ENCODE measurements around the gene GPSM3. TPM values are rescaled to one million over a fixed set of nuclear protein-coding genes. Genes with fewer than 3 reads are reported as not detected.

GPSM3 gene
- total and polyA plus RNA-seq, 5 donors from 2014 or later: 82.4 to 202 (median 103) TPM

DNA sequence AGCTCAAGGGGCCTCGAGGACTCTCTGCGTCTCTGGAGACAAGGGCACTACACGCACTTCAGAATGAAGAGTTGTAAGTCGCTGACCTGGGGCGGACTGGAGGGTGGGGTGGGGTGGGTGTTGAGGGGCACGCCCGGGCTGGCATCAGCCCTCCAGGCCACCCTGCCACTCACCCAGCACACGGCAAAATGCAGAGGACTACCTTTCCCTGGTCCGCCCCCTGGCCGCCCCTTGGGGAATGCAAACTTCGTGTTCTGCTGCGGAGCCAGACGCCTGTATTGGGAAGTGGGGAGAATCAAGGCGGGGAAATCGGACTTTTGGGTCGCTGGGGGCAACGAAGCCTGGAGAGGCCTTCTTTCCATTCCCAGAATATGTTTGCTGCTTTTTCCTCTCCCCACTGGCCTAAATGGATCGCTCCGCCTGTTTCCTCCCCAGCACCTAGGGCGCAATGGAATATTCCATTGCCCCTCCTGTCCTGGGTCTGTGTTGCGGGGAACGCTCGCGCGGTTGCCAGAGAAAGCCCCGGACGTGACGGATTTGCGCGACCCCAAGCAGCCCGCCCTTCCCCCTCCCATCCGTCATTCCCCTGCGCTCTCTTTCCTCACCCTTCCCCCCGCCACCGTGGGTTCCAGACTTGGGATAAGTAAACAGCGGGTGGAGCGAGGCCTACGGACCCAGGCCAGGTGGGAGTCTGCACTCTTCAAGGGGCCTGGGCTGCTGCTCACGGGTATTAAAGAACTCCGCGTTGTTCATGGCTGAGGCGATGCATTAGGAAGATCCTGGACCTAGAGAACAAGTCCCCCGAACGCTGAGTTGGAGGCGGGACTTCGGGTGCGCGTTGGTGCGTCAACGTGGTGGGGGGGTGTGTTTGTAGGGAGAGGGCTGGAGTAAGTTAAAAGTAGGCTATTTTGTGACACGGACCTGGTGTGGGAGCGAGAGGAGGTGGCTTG is 38.6 kb downstream of the GPSM3 start, which contains the start of gene PPT2:
PPT2 (plus strand) TSS at position 578 of the 950 bp plus-strand sequence. CDS start 454 bp downstream, outside the sequence.
- peak; percentile 48 to 54 for ATAC-seq (ENCODE audit: low read depth in 2 of 2)
- H3K27ac Mint-ChIP-seq: peak within 1 kb of the TSS; percentile 91 to 93 (median 92)
- peaks cover 0 to 3% (median 0%) of the 10 kb centered on the region in 7 donors for H3K9me3 Mint-ChIP-seq
- H3K4me3 ChIP-seq (ENCODE audit: low read depth, low read length): peak within 1 kb of the TSS; percentile 77
- peaks cover 32% of the 10 kb centered on the region for H3K27me3 Mint-ChIP-seq
- DNase-seq: peak; percentile 53 to 85 (median 58)
- peaks cover 7% of the 10 kb centered on the region for H3K36me3 ChIP-seq (ENCODE audit: control insufficient read depth, insufficient read depth, low read length)
- peaks cover 20% of the 10 kb centered on the region for H3K4me1 ChIP-seq (ENCODE audit: control insufficient read depth, insufficient read depth, low read length, poor library complexity, severe bottlenecking)
- H3K27ac ChIP-seq (ENCODE audit: insufficient read depth, low read length, poor library complexity, severe bottlenecking): peak within 1 kb of the TSS; percentile 62
- H3K4me3 Mint-ChIP-seq: peak within 1 kb of the TSS; percentile 91 to 98 (median 94)
- H3K27me3 ChIP-seq (ENCODE audit: control insufficient read depth, insufficient read depth, low read length): peaks cover 2% of the 10 kb centered on the region
- H3K4me1 Mint-ChIP-seq: peaks cover 0 to 62% (median 26%) of the 10 kb centered on the region in 4 donors
- H3K36me3 Mint-ChIP-seq: peaks cover 14% of the 10 kb centered on the region
- H3K9me3 ChIP-seq (ENCODE audit: control insufficient read depth in 2 of 2, low read length in 2 of 2): no peaks in the 10 kb centered on the region

DNA sequence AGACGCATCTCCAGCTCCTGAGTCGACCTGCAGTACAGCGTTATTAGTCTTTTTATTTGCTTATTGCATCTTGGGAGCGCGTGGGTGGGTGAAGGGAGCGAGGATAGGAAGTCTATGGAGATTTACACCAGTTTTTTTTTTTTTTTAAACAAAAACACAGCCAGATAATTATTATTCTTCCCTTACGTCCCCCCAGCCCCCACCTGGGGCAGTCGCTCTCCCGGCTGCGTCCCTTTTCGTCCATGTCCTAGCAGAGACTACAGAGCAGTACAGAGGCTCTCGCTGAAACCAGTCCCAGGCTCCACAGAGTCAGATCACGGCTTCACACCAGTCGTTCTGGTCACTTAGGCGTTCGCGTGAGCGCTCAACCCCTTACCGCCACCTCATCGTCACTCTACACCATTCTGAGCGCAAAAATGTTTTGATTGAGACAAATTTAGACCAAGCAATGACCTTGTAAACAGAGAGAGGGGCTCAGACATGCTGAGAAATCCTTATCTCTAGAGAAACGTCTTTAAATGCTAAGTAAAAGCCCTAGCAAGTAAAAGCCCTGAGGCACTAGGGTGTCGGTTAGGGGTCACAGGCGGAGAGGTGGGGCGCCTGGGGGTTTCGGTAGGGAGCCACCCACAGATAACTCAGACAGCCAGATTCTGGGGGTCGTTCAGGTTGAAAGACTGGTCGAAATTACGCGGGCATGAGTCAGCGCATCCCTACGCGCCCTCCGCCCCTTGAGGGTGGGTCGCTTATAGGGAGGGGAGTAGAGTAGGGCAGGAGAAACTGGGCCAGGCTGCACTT is 39.5 kb downstream of the GPSM3 start:
- Histone ChIP-seq H3K4me3 (ENCODE audit: low read depth, low read length) (no peak overlapping the region), H3K4me1 (ENCODE audit: control insufficient read depth, insufficient read depth, low read length, poor library complexity, severe bottlenecking) (peaks cover 20% of the 10 kb centered on the region), H3K27ac (ENCODE audit: insufficient read depth, low read length, poor library complexity, severe bottlenecking) (no peak overlapping the region), H3K36me3 (ENCODE audit: control insufficient read depth, insufficient read depth, low read length) (peaks cover 6% of the 10 kb centered on the region), H3K9me3 (ENCODE audit: control insufficient read depth in 2 of 2, low read length in 2 of 2) (no peaks in the 10 kb centered on the region), H3K27me3 (ENCODE audit: control insufficient read depth, insufficient read depth, low read length) (peaks cover 2% of the 10 kb centered on the region)
- peaks cover 0 to 71% (median 31%) of the 10 kb centered on the region in 4 donors for H3K4me1 Mint-ChIP-seq
- H3K4me3 Mint-ChIP-seq: peak overlapping the region; percentile 71 to 91 (median 84)
- DNase-seq (no peak), ATAC-seq (ENCODE audit: low read depth in 2 of 2) (no peak)
- peaks cover 0 to 7% (median 0%) of the 10 kb centered on the region in 7 donors for H3K9me3 Mint-ChIP-seq
- peak overlapping the region in 2 of 3 donors; percentile 22 to 74 for H3K27ac Mint-ChIP-seq
- H3K27me3 Mint-ChIP-seq: peaks cover 41% of the 10 kb centered on the region
- peaks cover 7% of the 10 kb centered on the region for H3K36me3 Mint-ChIP-seq

DNA sequence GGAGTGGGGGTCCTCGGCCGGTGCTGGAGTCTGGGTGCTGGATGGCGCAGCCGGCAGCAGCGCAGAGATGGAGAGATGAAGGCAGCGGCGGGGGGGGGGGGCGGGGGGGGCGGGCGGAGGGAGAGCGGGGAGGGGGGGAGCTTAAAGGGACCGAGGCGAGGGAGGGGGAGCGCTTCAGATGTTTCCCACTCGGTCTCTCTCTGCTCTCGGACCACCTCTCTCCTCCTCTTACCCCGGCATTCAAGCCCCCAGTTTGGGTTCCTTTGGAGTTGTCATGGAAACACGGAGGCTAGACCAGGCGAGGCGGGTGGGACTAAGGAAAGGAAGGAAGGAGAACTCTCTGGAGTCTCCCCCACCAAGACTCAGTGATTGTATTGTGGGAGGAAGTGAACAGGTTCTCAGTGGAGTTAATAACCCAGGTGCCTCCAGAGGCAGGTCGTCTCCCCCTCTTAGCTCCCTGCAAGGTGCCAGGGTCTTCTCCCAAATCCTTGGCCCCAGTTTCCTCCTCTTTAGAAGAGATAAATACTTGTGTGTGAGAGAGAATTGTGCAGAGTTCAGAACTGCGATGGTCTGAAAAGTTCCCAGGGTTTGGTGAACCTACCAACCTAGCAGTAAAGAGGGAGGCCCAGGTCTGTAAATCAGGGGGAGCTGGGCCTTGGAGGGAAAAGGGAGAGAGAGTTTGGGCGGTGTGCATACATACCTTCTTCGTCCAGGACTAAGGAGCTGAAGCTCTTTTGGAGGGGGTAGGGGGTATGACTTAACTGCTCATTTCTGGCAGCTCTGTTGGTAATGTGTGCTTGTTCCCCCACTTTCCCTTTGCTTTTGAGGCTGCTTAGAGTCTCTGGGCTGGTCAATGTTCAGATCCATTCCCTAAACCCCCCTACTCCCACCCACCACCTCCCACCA is 40.3 kb downstream of the GPSM3 start, which contains the start of gene PRRT1:
PRRT1 (minus strand) TSS at position 77 of the 906 bp plus-strand sequence. CDS start 112 bp downstream, outside the sequence.
- Histone ChIP-seq H3K27ac (ENCODE audit: insufficient read depth, low read length, poor library complexity, severe bottlenecking) (no peak within 1 kb of the TSS), H3K4me3 (ENCODE audit: low read depth, low read length) (no peak within 1 kb of the TSS), H3K4me1 (ENCODE audit: control insufficient read depth, insufficient read depth, low read length, poor library complexity, severe bottlenecking) (peaks cover 20% of the 10 kb centered on the region), H3K9me3 (ENCODE audit: control insufficient read depth in 2 of 2, low read length in 2 of 2) (no peaks in the 10 kb centered on the region), H3K36me3 (ENCODE audit: control insufficient read depth, insufficient read depth, low read length) (no peaks in the 10 kb centered on the region), H3K27me3 (ENCODE audit: control insufficient read depth, insufficient read depth, low read length) (peaks cover 6% of the 10 kb centered on the region)
- no peak for ATAC-seq (ENCODE audit: low read depth in 2 of 2)
- Mint-ChIP-seq H3K36me3 (no peaks in the 10 kb centered on the region), H3K27me3 (peaks cover 46% of the 10 kb centered on the region), H3K4me3 (peak within 1 kb of the TSS; percentile 71 to 91 (median 79)), H3K27ac (peak within 1 kb of the TSS in 2 of 3 donors; percentile 13 to 22), H3K9me3 (peaks cover 0 to 6% (median 0%) of the 10 kb centered on the region in 7 donors), H3K4me1 (peaks cover 0 to 67% (median 31%) of the 10 kb centered on the region in 4 donors)
- no peak for DNase-seq

DNA sequence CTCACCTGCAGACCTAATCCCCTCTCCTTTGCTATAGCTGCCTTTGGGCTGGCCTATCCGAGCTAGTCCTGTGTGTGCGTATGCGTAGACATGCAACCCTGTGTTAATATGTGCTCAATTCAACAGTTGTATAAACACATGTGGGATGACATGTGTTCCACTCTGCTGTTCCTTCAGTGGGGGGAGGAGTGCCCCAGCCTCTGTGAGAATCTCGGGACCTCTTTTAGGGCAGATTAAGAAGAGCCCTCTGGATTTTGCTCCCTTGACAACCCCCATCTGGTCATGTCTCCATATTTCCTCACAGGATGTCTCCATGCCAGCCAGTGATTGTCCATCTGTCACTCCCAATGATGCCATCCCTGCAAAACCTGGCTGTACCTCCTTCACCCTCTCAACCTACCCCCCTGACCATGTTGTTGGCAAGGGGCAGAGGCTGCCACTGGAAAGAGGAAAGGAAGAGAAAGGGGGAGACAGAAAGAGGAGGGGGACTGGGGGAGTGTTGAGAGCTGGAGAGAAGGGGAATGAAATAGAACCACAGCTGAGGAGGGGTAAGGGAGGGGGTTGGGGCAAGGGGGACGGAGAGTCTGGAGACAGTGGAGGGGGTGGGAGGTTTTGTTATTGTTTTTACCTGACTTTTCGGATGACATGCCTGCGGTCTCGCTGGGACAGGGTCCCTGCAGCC is 41.1 kb downstream of the GPSM3 start:
- H3K9me3 ChIP-seq (ENCODE audit: control insufficient read depth in 2 of 2, low read length in 2 of 2): no peaks in the 10 kb centered on the region
- H3K36me3 Mint-ChIP-seq: no peaks in the 10 kb centered on the region
- H3K36me3 ChIP-seq (ENCODE audit: control insufficient read depth, insufficient read depth, low read length): no peaks in the 10 kb centered on the region
- H3K4me3 ChIP-seq (ENCODE audit: low read depth, low read length): no peak overlapping the region
- H3K4me1 ChIP-seq (ENCODE audit: control insufficient read depth, insufficient read depth, low read length, poor library complexity, severe bottlenecking): peaks cover 20% of the 10 kb centered on the region
- H3K4me3 Mint-ChIP-seq: peak overlapping the region; percentile 40 to 77 (median 67)
- no peak overlapping the region for H3K27ac ChIP-seq (ENCODE audit: insufficient read depth, low read length, poor library complexity, severe bottlenecking)
- ATAC-seq (ENCODE audit: low read depth in 2 of 2): no peak
- H3K27me3 Mint-ChIP-seq: peaks cover 52% of the 10 kb centered on the region
- peak overlapping the region in 2 of 3 donors; percentile 6 to 13 for H3K27ac Mint-ChIP-seq
- DNase-seq: no peak
- H3K27me3 ChIP-seq (ENCODE audit: control insufficient read depth, insufficient read depth, low read length): peaks cover 6% of the 10 kb centered on the region
- H3K9me3 Mint-ChIP-seq: peaks cover 0 to 6% (median under 1%) of the 10 kb centered on the region in 7 donors
- H3K4me1 Mint-ChIP-seq: peaks cover under 1 to 67% (median 32%) of the 10 kb centered on the region in 4 donors

DNA sequence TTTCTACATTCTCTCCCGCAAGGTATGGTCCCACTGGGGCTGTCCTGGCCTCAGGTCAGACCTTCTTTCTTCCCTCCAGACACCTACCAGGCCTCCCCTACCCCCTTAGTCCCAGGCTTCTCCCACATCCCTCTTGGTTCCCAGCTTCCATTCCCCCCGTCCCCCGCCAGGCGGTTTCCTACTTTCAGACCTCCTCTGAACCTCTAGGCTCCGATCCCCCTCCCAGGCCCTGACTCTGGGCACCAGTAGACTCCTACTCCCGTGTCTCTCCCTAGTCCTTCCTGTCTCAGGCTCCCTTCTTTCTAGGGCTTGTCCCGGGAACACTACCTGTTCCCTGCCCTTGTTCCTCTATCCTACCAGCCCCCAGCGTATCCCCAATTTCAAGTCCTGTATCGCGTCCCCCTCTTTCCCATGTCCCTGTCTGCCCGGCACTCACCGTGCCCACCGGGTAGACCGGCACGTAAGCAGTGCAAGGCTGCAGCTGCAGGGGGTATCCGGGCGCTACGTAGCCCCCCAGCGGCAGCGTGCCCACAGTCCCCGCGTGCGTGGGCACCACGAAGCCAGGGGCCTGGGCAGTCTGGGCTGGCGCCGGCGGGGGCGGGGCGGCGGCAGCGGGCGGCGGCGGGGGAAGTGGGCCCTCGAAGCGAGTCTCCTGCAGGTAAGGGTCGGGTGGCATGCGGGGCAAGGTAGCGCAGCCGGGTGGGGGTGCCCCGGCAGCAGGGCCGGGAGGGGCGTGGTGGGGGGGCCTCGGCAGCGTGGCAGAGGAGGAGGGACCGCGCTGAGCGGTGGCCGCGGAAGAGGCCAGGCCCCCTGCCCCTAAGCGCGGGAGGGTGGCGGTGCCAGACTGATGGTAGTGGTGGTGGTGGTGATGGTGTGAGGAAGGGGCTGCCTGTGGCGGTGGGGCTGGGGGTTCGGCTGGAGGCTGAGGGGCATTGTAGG is 42.2 kb downstream of the GPSM3 start:
- Mint-ChIP-seq H3K27ac (peak overlapping the region in 2 of 3 donors; percentile 14 to 53), H3K27me3 (peaks cover 58% of the 10 kb centered on the region), H3K9me3 (peaks cover 0 to 6% (median 1%) of the 10 kb centered on the region in 7 donors), H3K36me3 (no peaks in the 10 kb centered on the region), H3K4me3 (peak overlapping the region in 3 of 4 donors; percentile 33 to 77 (median 68)), H3K4me1 (peaks cover 8 to 61% (median 32%) of the 10 kb centered on the region in 4 donors)
- H3K36me3 ChIP-seq (ENCODE audit: control insufficient read depth, insufficient read depth, low read length): no peaks in the 10 kb centered on the region
- DNase-seq (no peak), ATAC-seq (ENCODE audit: low read depth in 2 of 2) (no peak)
- peaks cover 18% of the 10 kb centered on the region for H3K4me1 ChIP-seq (ENCODE audit: control insufficient read depth, insufficient read depth, low read length, poor library complexity, severe bottlenecking)
- H3K9me3 ChIP-seq (ENCODE audit: control insufficient read depth in 2 of 2, low read length in 2 of 2): no peaks in the 10 kb centered on the region
- no peak overlapping the region for H3K27ac ChIP-seq (ENCODE audit: insufficient read depth, low read length, poor library complexity, severe bottlenecking)
- H3K27me3 ChIP-seq (ENCODE audit: control insufficient read depth, insufficient read depth, low read length): peaks cover 6% of the 10 kb centered on the region
- no peak overlapping the region for H3K4me3 ChIP-seq (ENCODE audit: low read depth, low read length)
